Esophagus muscularis mucosa (tissue), 4 donors: ENCODE results near the gene PRMT7. TPM values are rescaled to one million over a fixed set of nuclear protein-coding genes. Genes with fewer than 3 reads are reported as not detected.

Source experiments
- DNase-seq: peaks from one replicate; pipeline ENCODE4 v3.0.0-alpha.2; 2017; ENCODE audit errors: extremely low spot score
- H3K27ac ChIP-seq, 4 donors: fragments of 200-600 bp; sonication (generic); replicated peaks in 1 of 4; 1 replicate in 3 of 4; 2 replicates in 1 of 4; pipeline ENCODE4 v1.5.1; 2016 to 2019; ENCODE audit warnings: mild to moderate bottlenecking in 1 of 4
- H3K27me3 ChIP-seq, 4 donors: fragments of 200-600 bp; sonication (generic); one replicate each; pipeline versions ENCODE4 v1.5.1 to v1.6.0; 2016 to 2019
- H3K36me3 ChIP-seq, 4 donors: fragments of 200-600 bp; sonication (generic); one replicate each; pipeline ENCODE4 v1.5.1; 2016 to 2019
- H3K4me1 ChIP-seq, 4 donors: fragments of 200-600 bp; sonication (generic); one replicate each; pipeline ENCODE4 v1.5.1; 2016 to 2019
- H3K4me3 ChIP-seq, 4 donors: fragments of 200-600 bp; sonication (generic); 1 replicate in 2 of 4; 2 replicates in 2 of 4; pipeline ENCODE4 v1.5.1; 2016 to 2019; ENCODE audit warnings: mild to moderate bottlenecking in 4 of 4, moderate library complexity in 1 of 4
- H3K9me3 ChIP-seq, 4 donors: fragments of 200-600 bp; sonication (generic); 1 replicate in 3 of 4; 2 replicates in 1 of 4; pipeline ENCODE4 v1.5.1; 2016 to 2019
- EP300 ChIP-seq: sonication (generic); formaldehyde crosslinking; IDR thresholded peaks from one replicate; pipeline ENCODE4 v1.6.1; 2017; ENCODE audit warnings: antibody characterized with exemption
- POLR2A ChIP-seq: fragments of 450-650 bp; IDR thresholded peaks from one replicate; pipeline ENCODE4 v1.6.1; 2017; ENCODE audit warnings: antibody characterized with exemption, moderate library complexity, mild to moderate bottlenecking, low read depth
- POLR2AphosphoS5 ChIP-seq, 2 donors: sonication (generic); formaldehyde crosslinking; IDR thresholded peaks; one replicate each; pipeline ENCODE4 v1.6.1; 2017; ENCODE audit warnings: antibody characterized with exemption in 2 of 2
- WGBS: methylation state at CpG from one replicate; pipeline ENCODE4 v1.1.5; 2018; 5-methylcytosine and 5-hydroxymethylcytosine counted together
- intact Hi-C: fragments of 100-400 bp; cut with DNase I; formaldehyde crosslinking; loops from one replicate; pipeline ENCODE4 v1.15.1; 2023
- total RNA-seq, 4 donors: library from RNA; depleted of rRNA; stranded (reverse); fragments of >200 nt; gene quantifications; one replicate each; pipeline versions ENCODE4 v1.1.0 to v1.2.1, GENCODE V29; 2016
- TF ChIP-seq, protein P1 (sequence below), 3 experiments: fragments of 200-600 bp in 2 of 3; fragments of 450-650 bp in 1 of 3; sonication (generic) in 2 of 3; IDR thresholded peaks; one replicate each; pipeline ENCODE4 v1.5.1; 2017 to 2019; ENCODE audit warnings: antibody characterized with exemption in 3 of 3, mild to moderate bottlenecking in 2 of 3, moderate library complexity in 1 of 3

PRMT7 gene
- total RNA-seq, 4 donors from 2014 or later, result 20.0 to 31.1 (median 26.8) TPM

DNA sequence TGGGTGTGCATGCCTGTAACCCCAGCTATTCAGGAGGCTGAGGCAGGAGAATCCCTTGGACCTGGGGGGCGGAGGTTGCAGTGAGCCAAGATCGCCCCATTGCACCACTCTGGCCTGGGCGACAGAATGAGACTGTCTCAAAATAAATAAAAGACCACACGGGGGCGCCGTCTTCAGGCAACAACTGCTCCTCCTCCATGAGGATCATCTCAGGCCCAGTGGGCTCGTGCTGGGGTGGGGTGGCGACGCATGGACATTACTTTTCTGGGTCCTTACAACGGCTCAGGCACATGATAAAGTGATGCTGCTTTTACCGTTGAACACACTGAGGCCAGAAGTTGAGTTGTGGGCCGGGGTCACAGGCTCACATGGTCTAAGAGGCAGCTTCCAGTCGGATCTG, 56.2 kb downstream of the PRMT7 start:
- WGBS, result 33% methylated on average over 13 of the region's 13 CpGs
- Histone ChIP-seq H3K4me1 (peaks cover 0 to 3% (median 0%) of the 10 kb centered on the region in 4 donors), H3K27me3 (peaks cover 0 to 54% (median 7%) of the 10 kb centered on the region in 4 donors), H3K4me3 (no peak overlapping the region), H3K36me3 (no peaks in the 10 kb centered on the region), H3K27ac (no peak overlapping the region), H3K9me3 (no peaks in the 10 kb centered on the region)
- no peak for DNase-seq
- TF ChIP-seq, protein P1, sequence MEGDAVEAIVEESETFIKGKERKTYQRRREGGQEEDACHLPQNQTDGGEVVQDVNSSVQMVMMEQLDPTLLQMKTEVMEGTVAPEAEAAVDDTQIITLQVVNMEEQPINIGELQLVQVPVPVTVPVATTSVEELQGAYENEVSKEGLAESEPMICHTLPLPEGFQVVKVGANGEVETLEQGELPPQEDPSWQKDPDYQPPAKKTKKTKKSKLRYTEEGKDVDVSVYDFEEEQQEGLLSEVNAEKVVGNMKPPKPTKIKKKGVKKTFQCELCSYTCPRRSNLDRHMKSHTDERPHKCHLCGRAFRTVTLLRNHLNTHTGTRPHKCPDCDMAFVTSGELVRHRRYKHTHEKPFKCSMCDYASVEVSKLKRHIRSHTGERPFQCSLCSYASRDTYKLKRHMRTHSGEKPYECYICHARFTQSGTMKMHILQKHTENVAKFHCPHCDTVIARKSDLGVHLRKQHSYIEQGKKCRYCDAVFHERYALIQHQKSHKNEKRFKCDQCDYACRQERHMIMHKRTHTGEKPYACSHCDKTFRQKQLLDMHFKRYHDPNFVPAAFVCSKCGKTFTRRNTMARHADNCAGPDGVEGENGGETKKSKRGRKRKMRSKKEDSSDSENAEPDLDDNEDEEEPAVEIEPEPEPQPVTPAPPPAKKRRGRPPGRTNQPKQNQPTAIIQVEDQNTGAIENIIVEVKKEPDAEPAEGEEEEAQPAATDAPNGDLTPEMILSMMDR (IDR thresholded peaks at IDR 0.05), result peak in 1 of 3 experiments; percentile 21
- TF ChIP-seq EP300, result no peak
- TF ChIP-seq POLR2AphosphoS5 (IDR thresholded peaks at IDR 0.05), result no peak
- intact Hi-C loops, result no loop called here

- Histone ChIP-seq H3K36me3 (no peaks in the 10 kb centered on the region), H3K27me3 (peaks cover 0 to 54% (median 7%) of the 10 kb centered on the region in 4 donors), H3K27ac (no peak overlapping the region), H3K4me3 (no peak overlapping the region), H3K4me1 (no peaks in the 10 kb centered on the region), H3K9me3 (no peaks in the 10 kb centered on the region)
- intact Hi-C loops, result no loop called here
- TF ChIP-seq, protein P1 (IDR thresholded peaks at IDR 0.05), result no peak
- TF ChIP-seq POLR2A, result no peak
- DNase-seq, result no peak
- 68% methylated on average over 17 of the region's 20 CpGs for WGBS
Observed at GRCh38 chr16:68367440-68367839, 56.6 kb downstream of the PRMT7 start.

- no peaks in the 10 kb centered on the region for H3K9me3 ChIP-seq
- DNase-seq, result no peak
- H3K36me3 ChIP-seq, result no peaks in the 10 kb centered on the region
- no peaks in the 10 kb centered on the region for H3K4me1 ChIP-seq
- intact Hi-C loops, result no loop called here
- TF ChIP-seq POLR2AphosphoS5 (IDR thresholded peaks at IDR 0.05) (no peak), EP300 (no peak), POLR2A (no peak)
- TF ChIP-seq, protein P1 (IDR thresholded peaks at IDR 0.05), result no peak
- H3K4me3 ChIP-seq, result no peak overlapping the region
- no peak overlapping the region for H3K27ac ChIP-seq
- H3K27me3 ChIP-seq, result peaks cover 0 to 54% (median 7%) of the 10 kb centered on the region in 4 donors
- 84% methylated on average over 12 of the region's 14 CpGs for WGBS
Observed at GRCh38 chr16:68367891-68368290, 57.1 kb downstream of the PRMT7 start.

DNA sequence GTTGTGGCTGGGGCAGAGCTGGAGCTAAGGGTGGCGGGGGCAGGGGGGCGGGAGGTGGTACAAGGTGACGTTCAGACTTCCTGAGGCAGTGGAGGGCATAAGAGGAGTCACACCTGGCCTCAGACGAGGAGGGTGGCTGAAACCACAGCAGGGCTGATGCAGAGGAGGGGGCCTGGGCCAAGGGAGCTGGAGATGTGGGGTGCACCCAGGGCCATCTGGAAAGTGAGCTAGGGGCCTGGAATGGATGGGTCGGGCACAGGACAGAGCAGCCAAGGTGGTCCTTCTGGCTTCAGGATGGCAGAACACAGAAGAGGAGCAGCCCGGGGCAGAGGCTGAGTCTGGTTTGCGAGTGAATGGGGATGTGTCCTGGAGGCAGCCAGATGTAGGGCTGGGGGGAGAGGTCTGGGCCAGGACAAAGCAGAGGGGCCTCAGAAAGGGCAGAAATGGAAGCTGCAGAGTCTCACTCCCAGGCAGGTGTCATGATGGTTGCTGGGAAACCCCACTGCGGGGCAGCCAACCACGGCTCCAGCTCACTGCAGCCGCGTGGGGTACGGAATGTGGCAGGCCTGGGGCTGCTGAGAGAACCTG, 57.6 kb downstream of the PRMT7 start:
- WGBS, result 71% methylated on average over 11 of the region's 12 CpGs
- H3K27ac ChIP-seq, result no peak overlapping the region
- DNase-seq, result no peak
- H3K27me3 ChIP-seq, result peaks cover 0 to 53% (median 7%) of the 10 kb centered on the region in 4 donors
- no peaks in the 10 kb centered on the region for H3K9me3 ChIP-seq
- no peaks in the 10 kb centered on the region for H3K4me1 ChIP-seq
- no peaks in the 10 kb centered on the region for H3K36me3 ChIP-seq
- no peak overlapping the region for H3K4me3 ChIP-seq
- TF ChIP-seq POLR2AphosphoS5 (IDR thresholded peaks at IDR 0.05), result no peak
- TF ChIP-seq, protein P1 (IDR thresholded peaks at IDR 0.05), result no peak
- TF ChIP-seq POLR2A, result no peak
- TF ChIP-seq EP300, result no peak
- intact Hi-C loops, result no loop called here

DNA sequence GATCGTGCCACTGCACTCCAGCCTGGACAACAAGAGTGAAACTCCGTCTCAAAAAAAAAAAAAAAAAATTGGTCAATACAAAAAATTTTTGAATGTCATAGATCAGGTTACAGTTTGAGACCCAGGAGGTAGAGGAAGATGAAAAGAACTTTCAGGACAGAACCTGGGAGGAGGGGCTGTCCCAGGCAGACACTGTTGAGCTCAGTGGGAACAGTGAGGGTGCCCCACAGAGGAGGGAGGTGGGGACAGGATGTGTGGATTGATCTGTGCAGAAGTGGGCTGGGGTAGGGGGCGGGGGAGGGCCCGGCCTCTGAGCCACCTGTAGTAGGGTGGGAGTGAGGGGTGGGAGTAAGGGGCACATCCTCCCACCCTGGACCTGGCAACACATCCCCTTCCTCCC, 58.3 kb downstream of the PRMT7 start:
- Histone ChIP-seq H3K9me3 (no peaks in the 10 kb centered on the region), H3K27ac (no peak overlapping the region), H3K4me1 (no peaks in the 10 kb centered on the region), H3K36me3 (no peaks in the 10 kb centered on the region), H3K27me3 (peaks cover 0 to 45% (median 7%) of the 10 kb centered on the region in 4 donors), H3K4me3 (no peak overlapping the region)
- intact Hi-C loops, result no loop called here
- TF ChIP-seq POLR2AphosphoS5 (IDR thresholded peaks at IDR 0.05), result no peak
- no peak for TF ChIP-seq EP300
- no peak for TF ChIP-seq POLR2A
- TF ChIP-seq, protein P1 (IDR thresholded peaks at IDR 0.05), result no peak
- WGBS, result 75% methylated on average over 4 of the region's 4 CpGs
- no peak for DNase-seq
